Stimulated activated memory B cell treated with anti-CD40 and anti-IgM and Interleukin-4, amounts not matched to agents 10 μg/mL and 1 μg/mL and 100 μg/mL, for 72 hours (primary cell): ENCODE results near the gene DBP.

ENCODE experiments used
- ATAC-seq: fragments of 150-1000 bp; cut with Tn5 transposase; 2 replicates; pipeline ENCODE4 v1.10.0; 2021
- H3K27ac Mint-ChIP-seq: one replicate; pipeline ENCODE4 v1.8.0; 2022; ENCODE audit warnings: mild to moderate bottlenecking, mixed read lengths
- H3K27me3 Mint-ChIP-seq: one replicate; pipeline ENCODE4 v1.8.0; 2022; ENCODE audit warnings: mixed read lengths
- H3K36me3 Mint-ChIP-seq: one replicate; pipeline ENCODE4 v1.8.0; 2022; ENCODE audit warnings: mixed read lengths
- H3K4me1 Mint-ChIP-seq: one replicate; pipeline ENCODE4 v1.8.0; 2022; ENCODE audit warnings: mixed read lengths
- H3K4me3 Mint-ChIP-seq: one replicate; pipeline ENCODE4 v1.8.0; 2022; ENCODE audit warnings: mild to moderate bottlenecking, moderate library complexity, mixed read lengths
- H3K9me3 Mint-ChIP-seq: one replicate; pipeline ENCODE4 v1.8.0; 2022; ENCODE audit warnings: mixed read lengths

The DBP gene

DNA sequence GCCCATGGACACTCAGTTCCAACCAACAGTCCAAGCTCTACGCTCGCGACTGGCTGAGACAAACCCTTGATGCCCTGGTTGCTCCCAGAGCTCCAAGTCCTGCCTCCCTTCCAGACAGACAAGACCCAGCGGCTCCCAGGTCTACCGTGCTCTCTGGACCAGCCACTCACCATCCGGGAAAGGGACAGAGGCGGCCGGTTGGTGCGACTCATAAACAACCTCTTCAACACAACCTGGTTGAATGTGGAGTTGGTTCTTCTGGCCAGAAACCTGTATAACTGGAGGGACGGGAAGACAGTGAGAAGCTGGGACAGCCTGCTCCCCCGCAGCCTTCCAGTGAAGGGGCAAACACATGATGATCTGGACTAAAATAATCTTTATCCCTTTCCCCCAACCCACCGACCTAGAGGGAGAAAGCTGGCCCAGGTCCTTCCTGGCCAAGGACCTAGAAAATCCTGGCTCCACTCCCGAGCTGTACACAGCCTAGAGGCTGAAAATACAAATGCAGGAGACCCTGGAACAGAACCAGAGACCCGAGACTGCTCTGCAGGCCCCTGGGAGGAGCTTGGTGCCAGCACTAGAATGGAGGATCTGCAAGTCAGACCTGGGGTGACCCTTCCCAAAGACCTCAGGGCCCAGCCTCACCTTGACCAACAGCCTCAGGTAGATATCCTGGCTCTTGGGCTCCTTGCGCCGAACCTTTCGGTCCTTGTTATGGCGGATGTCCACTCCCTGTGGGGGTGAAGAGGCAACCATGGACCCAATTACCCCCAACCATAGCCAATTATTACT lies 19.8 kb downstream of the DBP start:
- ATAC-seq: no peak
- Mint-ChIP-seq H3K9me3 (no peaks in the 10 kb centered on the region), H3K27me3 (no peaks in the 10 kb centered on the region), H3K4me1 (peaks cover 65% of the 10 kb centered on the region), H3K36me3 (peaks cover 58% of the 10 kb centered on the region), H3K27ac (peak overlapping the region; percentile 98), H3K4me3 (peak overlapping the region; percentile 95)

GRCh38 chr19:48616491-48617056 lies 20.6 kb downstream of the DBP start:
- peaks cover 56% of the 10 kb centered on the region for H3K36me3 Mint-ChIP-seq
- peaks cover 62% of the 10 kb centered on the region for H3K4me1 Mint-ChIP-seq
- H3K27me3 Mint-ChIP-seq: no peaks in the 10 kb centered on the region
- H3K4me3 Mint-ChIP-seq: peak overlapping the region; percentile 95
- no peaks in the 10 kb centered on the region for H3K9me3 Mint-ChIP-seq
- ATAC-seq: no peak
- H3K27ac Mint-ChIP-seq: peak overlapping the region; percentile 98

DNA sequence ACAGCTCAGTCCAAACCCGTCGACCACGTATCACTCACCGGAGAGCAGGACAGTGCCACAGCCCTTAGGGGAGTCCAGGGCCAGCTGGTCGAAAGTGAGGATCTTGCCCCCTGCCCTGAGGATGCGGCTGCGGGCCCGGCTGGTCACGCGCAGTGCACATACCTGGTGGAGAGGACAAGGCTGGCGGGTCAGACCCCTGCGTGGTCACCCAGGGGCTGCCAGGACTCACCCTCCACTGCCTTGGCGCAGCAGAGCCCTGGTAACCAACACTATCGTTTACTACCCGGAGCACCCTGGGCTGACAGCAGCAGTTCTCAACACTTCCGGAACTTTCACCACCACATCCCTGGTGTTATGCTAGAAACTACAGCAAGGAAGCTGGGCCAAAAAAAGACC lies 21.1 kb downstream of the DBP start:
- Mint-ChIP-seq H3K27me3 (no peaks in the 10 kb centered on the region), H3K4me3 (peak overlapping the region; percentile 95), H3K36me3 (peaks cover 56% of the 10 kb centered on the region)

DNA sequence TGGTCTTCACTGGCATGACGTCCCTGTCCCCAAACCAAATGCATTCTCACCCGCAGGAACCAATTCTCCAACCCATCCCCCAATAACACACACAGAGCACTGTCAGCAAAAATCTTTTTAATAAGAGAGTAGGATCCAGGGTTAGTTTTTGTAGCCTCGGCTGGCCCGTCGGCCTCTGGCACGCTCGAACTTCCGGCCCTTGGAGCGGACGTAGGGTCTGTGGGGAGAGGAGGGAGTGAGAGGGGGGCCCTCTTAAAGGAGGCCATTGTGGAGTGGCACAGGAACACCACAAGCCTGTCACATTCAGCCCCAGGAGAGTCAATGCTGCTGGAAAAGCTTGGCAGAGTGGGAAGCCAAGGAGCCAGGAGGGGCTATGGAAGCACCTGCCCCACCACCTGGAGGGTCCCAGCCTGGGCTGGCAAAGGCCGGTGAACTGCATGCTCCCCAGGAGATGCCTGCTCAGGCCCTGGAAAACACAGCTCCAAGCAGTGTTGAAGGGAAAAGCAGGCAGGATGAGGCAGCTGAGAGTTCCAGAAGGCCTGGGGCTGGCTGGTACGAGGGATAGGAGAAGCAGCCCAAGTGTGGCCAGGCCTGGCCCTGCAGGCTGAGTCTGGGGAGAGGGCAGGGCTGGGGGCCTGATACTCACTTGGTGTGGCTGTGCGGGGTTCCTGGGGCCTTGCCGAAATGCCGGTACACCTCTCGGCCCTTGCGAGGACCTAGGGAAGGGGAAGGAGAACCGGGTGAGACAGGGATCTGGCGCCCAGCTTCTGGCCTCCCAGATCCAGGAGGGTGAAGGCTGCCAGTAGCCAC lies 21.7 kb downstream of the DBP start:
- H3K4me3 Mint-ChIP-seq: no peak overlapping the region
- H3K27me3 Mint-ChIP-seq: no peaks in the 10 kb centered on the region
- peaks cover 62% of the 10 kb centered on the region for H3K4me1 Mint-ChIP-seq
- no peaks in the 10 kb centered on the region for H3K9me3 Mint-ChIP-seq
- H3K36me3 Mint-ChIP-seq: peaks cover 56% of the 10 kb centered on the region
- no peak for ATAC-seq
- no peak overlapping the region for H3K27ac Mint-ChIP-seq

More for the DNA sequence above, 21.1 kb downstream of the DBP start:
- Mint-ChIP-seq H3K4me1 (peaks cover 62% of the 10 kb centered on the region), H3K9me3 (no peaks in the 10 kb centered on the region), H3K27ac (peak overlapping the region; percentile 98)
- no peak for ATAC-seq

DNA sequence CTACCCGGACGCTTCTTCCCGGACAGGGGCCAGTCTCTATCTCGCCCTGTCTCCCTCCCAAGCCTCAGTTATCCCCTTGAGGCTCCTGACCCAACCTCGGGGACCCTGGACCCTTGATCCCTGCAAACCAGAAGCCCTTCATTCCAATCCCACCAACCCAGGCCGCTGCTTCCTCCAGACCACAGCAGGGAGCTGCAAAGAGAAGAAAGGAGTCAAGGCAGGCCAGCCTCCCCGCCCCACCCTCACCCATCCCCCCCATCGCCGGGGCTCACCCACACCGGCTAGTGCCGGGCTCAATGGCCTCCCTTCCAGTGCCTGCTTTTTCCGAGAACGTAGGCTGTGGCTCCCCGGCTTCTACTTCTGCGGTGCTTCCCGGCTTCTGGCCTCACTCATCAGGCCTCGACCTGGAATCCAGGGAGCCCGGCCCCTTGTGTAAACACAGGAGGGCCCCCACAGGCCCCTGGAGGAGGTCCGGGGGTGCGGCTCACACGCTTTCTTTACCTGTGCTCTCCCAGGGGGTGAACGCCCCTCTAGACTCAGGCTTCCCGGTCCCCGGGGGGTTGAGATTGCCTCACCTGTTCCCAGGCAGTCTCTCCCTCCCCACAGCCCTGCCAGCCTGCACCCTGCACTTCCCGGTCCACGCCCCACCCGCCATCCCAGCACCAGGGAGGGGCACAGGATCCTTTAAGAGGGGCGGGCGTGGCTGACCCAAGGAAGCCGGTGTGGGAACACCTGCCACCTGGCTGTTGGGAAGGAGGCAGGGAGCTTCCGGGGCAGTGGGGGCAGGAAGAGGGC lies 22.5 kb downstream of the DBP start, which contains the start of gene FAM83E:
Gene FAM83E, minus strand, starts transcription at position 641 of the 795 bp plus-strand sequence. CDS start 1,704 bp downstream, outside the sequence.
- Mint-ChIP-seq H3K27me3 (no peaks in the 10 kb centered on the region), H3K36me3 (peaks cover 55% of the 10 kb centered on the region), H3K4me1 (peaks cover 54% of the 10 kb centered on the region), H3K9me3 (no peaks in the 10 kb centered on the region), H3K4me3 (no peak within 1 kb of the TSS), H3K27ac (peak within 1 kb of the TSS; percentile 20)
- no peak for ATAC-seq

DNA sequence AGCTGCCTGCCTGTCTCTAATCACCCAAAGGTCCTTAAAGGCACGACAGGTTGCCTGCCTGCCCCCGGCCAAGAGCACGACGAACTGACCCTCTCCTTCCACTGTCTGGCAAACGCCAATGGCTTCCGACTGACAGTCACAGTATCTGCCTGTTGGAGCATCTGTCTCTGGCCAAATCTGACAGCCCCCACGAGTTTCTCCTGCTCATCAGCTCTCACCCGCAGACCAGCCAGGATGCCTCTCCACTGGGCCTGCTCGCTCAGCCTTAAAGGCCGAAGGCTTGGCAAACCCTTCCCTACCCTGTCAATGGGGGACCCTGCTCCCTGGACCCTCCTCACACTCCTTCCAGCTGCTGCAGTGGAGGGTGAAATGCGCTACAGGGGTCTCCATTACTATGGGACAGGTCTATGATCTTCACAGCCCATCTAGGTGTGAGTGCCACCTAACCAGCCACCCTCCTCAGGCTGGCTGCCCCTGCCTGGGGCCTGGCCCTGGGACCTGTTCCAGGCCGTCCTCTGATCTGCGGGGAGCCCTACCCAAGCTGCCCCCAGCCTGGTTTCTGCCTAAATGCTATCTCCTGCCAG lies 23.2 kb downstream of the DBP start:
- Mint-ChIP-seq H3K27me3 (no peaks in the 10 kb centered on the region), H3K4me3 (no peak overlapping the region), H3K27ac (peak overlapping the region; percentile 20), H3K36me3 (peaks cover 51% of the 10 kb centered on the region), H3K9me3 (no peaks in the 10 kb centered on the region), H3K4me1 (peaks cover 56% of the 10 kb centered on the region)
- no peak for ATAC-seq

DNA sequence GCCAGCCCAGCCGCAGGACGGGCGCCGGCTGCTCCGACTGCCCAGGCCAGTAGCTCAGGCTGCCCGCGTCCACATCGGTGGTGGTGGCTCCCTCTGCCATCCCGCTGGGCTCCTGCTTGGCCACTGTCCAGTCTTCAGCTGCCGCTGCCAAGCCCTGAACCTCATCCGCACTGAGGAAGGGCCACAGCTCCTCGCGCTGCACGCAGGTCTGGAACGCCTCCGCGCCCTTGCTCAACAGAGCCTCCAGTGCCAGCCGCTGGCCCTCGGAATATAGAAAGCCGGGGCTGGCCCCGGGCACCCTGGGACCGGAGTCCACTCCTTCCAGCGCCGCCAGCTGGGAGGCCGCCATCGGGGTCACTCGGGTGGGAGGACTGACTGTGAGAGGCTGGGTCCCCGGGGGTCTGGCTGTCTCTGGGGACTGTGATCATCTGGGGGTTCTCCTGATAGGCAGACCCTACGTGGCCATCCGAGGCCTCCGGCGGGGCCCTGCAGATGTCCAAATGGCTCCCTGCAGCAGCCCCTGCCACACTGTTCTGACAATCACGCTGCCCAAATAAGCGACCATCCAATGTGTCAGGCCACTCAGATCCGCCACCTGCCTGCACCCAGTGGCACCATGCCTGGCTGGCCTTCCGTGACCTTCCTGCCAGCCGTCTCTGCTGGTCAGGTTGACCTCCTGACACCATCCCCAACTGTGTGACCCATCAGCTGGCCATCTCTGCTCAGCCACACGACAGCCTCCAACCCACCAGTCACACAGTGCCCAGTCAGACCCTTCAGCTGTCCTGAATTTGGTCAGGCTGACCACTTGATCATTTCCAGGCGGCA lies 23.9 kb downstream of the DBP start:
- peaks cover 44% of the 10 kb centered on the region for H3K36me3 Mint-ChIP-seq
- peak overlapping the region; percentile 20 for H3K27ac Mint-ChIP-seq
- no peaks in the 10 kb centered on the region for H3K9me3 Mint-ChIP-seq
- H3K4me1 Mint-ChIP-seq: peaks cover 56% of the 10 kb centered on the region
- H3K27me3 Mint-ChIP-seq: no peaks in the 10 kb centered on the region
- H3K4me3 Mint-ChIP-seq: no peak overlapping the region
- ATAC-seq: no peak

DNA sequence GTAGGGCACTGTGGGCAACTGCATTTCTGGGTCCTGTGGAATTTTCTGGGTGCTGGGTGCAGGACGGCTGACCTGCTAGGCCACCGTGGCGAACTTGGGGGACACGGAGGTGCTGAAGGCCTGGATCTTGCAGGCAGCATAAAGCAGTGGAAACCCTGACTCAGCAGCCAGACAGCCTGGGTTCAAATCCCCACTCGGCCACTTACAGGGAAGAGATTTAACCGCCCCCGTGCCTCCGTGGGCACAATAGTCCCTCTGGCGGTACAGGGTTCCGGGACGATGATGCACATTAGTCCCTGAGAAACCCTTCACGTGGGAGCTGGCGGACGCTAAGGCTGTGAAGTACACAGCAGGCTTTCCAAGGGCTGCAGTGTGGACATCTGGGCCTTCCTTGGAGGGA lies 25.3 kb downstream of the DBP start:
- no peak for ATAC-seq
- no peaks in the 10 kb centered on the region for H3K9me3 Mint-ChIP-seq
- no peak overlapping the region for H3K4me3 Mint-ChIP-seq

DNA sequence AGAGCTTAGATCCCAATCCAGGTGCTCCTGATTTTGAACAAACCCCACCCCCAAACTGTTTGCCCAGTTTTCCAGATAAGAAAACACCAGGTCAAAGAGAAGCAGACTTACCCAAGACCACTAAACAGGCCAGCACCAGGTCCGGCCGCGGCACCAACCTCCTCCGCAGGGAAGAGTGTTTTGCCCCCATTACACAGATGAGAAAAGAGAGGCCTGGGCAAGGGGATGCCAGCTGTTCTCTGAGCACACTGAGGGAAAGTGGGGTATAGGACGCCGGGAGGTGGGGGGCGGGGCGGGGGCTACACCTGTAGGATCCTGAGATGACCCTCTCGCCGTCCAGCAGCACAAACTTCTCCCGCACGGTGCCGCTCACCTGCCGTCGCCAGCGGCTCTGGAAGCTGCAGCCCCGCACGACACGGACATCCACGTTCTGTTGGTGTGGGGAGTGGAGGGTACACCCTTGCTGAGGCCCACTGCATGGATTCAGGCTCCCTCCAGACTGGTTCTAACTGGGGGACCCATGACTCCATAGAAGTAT lies 27.5 kb downstream of the DBP start:
- no peak for ATAC-seq
- Mint-ChIP-seq H3K4me1 (peaks cover 25% of the 10 kb centered on the region), H3K27me3 (no peaks in the 10 kb centered on the region), H3K36me3 (peaks cover 11% of the 10 kb centered on the region), H3K9me3 (no peaks in the 10 kb centered on the region), H3K27ac (no peak overlapping the region), H3K4me3 (no peak overlapping the region)

More for the DNA sequence above, 25.3 kb downstream of the DBP start:
- Mint-ChIP-seq H3K36me3 (peaks cover 31% of the 10 kb centered on the region), H3K27me3 (no peaks in the 10 kb centered on the region), H3K27ac (no peak overlapping the region), H3K4me1 (peaks cover 46% of the 10 kb centered on the region)

- peaks cover 4% of the 10 kb centered on the region for H3K36me3 Mint-ChIP-seq
- peak; percentile 91 for ATAC-seq
- H3K27ac Mint-ChIP-seq: peak overlapping the region; percentile 38
- H3K4me1 Mint-ChIP-seq: peaks cover 17% of the 10 kb centered on the region
- H3K27me3 Mint-ChIP-seq: no peaks in the 10 kb centered on the region
- no peaks in the 10 kb centered on the region for H3K9me3 Mint-ChIP-seq
- peak overlapping the region; percentile 38 for H3K4me3 Mint-ChIP-seq
Observed at GRCh38 chr19:48608798-48609263, 28.3 kb downstream of the DBP start.

GRCh38 chr19:48607359-48607755 lies 29.8 kb downstream of the DBP start:
- H3K4me3 Mint-ChIP-seq: no peak overlapping the region
- no peaks in the 10 kb centered on the region for H3K9me3 Mint-ChIP-seq
- ATAC-seq: no peak
- H3K4me1 Mint-ChIP-seq: peaks cover 13% of the 10 kb centered on the region
- H3K36me3 Mint-ChIP-seq: no peaks in the 10 kb centered on the region
- H3K27me3 Mint-ChIP-seq: no peaks in the 10 kb centered on the region
- no peak overlapping the region for H3K27ac Mint-ChIP-seq

- H3K4me3 Mint-ChIP-seq: no peak within 1 kb of the TSS
- ATAC-seq: no peak
- H3K36me3 Mint-ChIP-seq: no peaks in the 10 kb centered on the region
- no peak within 1 kb of the TSS for H3K27ac Mint-ChIP-seq
- no peaks in the 10 kb centered on the region for H3K9me3 Mint-ChIP-seq
- no peaks in the 10 kb centered on the region for H3K27me3 Mint-ChIP-seq
- H3K4me1 Mint-ChIP-seq: peaks cover 13% of the 10 kb centered on the region
Observed at GRCh38 chr19:48606463-48607358, 30.5 kb downstream of the DBP start, which contains the start of gene SPACA4. Gene SPACA4, plus strand, starts transcription at chr19:48606742. Its CDS starts 237 bp downstream, at chr19:48606979.

DNA sequence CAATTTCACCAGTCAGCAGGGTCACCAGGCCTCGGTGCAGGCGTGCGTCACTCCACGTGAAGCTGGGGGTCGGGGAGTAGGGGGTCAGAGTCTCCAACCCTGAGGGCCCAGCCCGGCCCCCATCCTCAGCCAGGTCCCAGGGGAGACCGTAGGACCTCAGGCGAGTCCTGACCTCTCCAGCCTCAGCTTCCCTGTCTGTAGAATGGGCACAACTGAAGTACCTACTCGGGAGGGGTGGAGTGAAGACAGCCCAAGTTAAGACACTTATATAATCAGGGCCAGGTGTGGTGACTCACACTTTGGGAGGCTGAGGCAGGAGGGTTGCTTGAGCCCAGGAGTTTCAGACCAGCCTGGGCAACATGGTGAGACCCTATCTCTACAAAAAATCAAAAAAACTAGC lies 33.3 kb downstream of the DBP start:
- no peak overlapping the region for H3K4me3 Mint-ChIP-seq
- H3K27ac Mint-ChIP-seq: no peak overlapping the region
- no peaks in the 10 kb centered on the region for H3K36me3 Mint-ChIP-seq
- no peaks in the 10 kb centered on the region for H3K9me3 Mint-ChIP-seq
- peaks cover 2% of the 10 kb centered on the region for H3K27me3 Mint-ChIP-seq
- H3K4me1 Mint-ChIP-seq: peaks cover 6% of the 10 kb centered on the region
- no peak for ATAC-seq
